GM21717 (cell line): Measurements from ENCODE around the gene AEBP1.

ENCODE experiments used
- ATAC-seq: cut with Tn5 transposase; IDR thresholded peaks from one replicate; pipeline ENCODE4 v1.9.1; 2021; ENCODE audit warnings: mild to moderate bottlenecking, moderate library complexity; ENCODE audit not compliant: unreplicated experiment

Gene AEBP1

GRCh38 chr7:44066494-44067063 is 37.6 kb upstream of the AEBP1 start:
- no peak for ATAC-seq

GRCh38 chr7:44067064-44067951 is 36.8 kb upstream of the AEBP1 start:
- ATAC-seq: no peak

- ATAC-seq: no peak
Measured at GRCh38 chr7:44068054-44068453, 36.1 kb upstream of the AEBP1 start.

- ATAC-seq: no peak
Measured at GRCh38 chr7:44071726-44072363, 32.3 kb upstream of the AEBP1 start.

GRCh38 chr7:44072364-44073231 is 31.5 kb upstream of the AEBP1 start:
- no peak for ATAC-seq

GRCh38 chr7:44073664-44074348 is 30.3 kb upstream of the AEBP1 start:
- ATAC-seq: peak; percentile 58

- no peak for ATAC-seq
Measured at GRCh38 chr7:44074349-44074695, 29.8 kb upstream of the AEBP1 start.

- no peak for ATAC-seq
Measured at GRCh38 chr7:44075296-44076075, 28.7 kb upstream of the AEBP1 start.

- no peak for ATAC-seq
Measured at GRCh38 chr7:44076101-44076895, 27.8 kb upstream of the AEBP1 start.

- ATAC-seq: no peak
Measured at GRCh38 chr7:44077061-44077460, 27.1 kb upstream of the AEBP1 start.

- ATAC-seq: no peak
Measured at GRCh38 chr7:44077681-44078091, 26.5 kb upstream of the AEBP1 start.

- ATAC-seq: no peak
Measured at GRCh38 chr7:44078521-44078920, 25.6 kb upstream of the AEBP1 start.

GRCh38 chr7:44079331-44080021 is 24.7 kb upstream of the AEBP1 start:
- no peak for ATAC-seq

- ATAC-seq: no peak
Measured at GRCh38 chr7:44080118-44080517, 24.0 kb upstream of the AEBP1 start.

- ATAC-seq: no peak
Measured at GRCh38 chr7:44080686-44081265, 23.4 kb upstream of the AEBP1 start.

GRCh38 chr7:44081266-44081748 is 22.8 kb upstream of the AEBP1 start:
- ATAC-seq: no peak

GRCh38 chr7:44082541-44083207 is 21.5 kb upstream of the AEBP1 start:
- peak; percentile 87 for ATAC-seq
